GM12872 (cell line): ENCODE results near the gene RYR2.

Experiments
- TF ChIP-seq, protein P1 (sequence below): IDR thresholded peaks from 3 replicates; pipeline ENCODE4 v1.5.1; 2011; ENCODE audit warnings: low read depth, mild to moderate bottlenecking, low read length, moderate library complexity; ENCODE audit not compliant: insufficient read depth

The RYR2 gene

DNA sequence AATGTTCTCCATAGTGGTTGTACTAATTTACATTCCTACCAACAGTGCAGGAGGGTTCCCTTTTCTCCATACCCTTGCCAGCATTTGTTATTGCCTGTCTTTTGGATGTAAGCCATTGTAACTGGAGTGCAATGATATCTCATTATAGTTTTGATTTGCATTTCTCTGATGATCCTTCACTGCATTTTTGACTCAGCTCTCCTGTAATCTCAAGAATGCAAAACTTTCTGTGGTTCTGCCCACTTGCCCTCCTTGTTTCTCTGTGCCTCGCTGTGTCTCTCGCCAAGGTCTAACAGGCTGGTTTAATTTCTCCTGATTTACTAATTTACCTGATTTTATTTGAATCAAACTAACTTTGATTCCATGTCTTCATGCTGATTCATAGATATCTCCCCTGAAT, 440.8 kb downstream of the RYR2 start:
- TF ChIP-seq, protein P1, sequence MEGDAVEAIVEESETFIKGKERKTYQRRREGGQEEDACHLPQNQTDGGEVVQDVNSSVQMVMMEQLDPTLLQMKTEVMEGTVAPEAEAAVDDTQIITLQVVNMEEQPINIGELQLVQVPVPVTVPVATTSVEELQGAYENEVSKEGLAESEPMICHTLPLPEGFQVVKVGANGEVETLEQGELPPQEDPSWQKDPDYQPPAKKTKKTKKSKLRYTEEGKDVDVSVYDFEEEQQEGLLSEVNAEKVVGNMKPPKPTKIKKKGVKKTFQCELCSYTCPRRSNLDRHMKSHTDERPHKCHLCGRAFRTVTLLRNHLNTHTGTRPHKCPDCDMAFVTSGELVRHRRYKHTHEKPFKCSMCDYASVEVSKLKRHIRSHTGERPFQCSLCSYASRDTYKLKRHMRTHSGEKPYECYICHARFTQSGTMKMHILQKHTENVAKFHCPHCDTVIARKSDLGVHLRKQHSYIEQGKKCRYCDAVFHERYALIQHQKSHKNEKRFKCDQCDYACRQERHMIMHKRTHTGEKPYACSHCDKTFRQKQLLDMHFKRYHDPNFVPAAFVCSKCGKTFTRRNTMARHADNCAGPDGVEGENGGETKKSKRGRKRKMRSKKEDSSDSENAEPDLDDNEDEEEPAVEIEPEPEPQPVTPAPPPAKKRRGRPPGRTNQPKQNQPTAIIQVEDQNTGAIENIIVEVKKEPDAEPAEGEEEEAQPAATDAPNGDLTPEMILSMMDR, result no peak

DNA sequence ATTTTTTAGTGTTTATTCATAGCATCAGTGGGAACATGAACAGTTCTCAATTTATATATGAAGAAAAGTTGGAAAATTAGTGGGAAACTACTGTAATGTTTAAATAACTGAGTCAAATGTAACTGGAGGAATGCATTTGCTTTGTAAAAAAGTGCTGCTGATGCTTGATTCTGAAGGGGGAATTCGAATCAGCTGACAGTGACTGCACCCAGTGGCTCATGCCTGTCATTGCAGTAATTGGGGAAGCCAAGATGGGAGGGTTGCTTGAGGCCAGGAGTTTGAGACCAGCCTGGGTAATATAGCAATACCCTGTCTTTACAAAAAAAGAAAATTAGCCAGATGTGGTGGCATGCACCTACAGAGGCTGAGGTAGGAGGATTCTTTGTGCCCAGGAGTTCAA, 450.4 kb downstream of the RYR2 start:
- TF ChIP-seq, protein P1, result peak; percentile 36; the same call in 2 of the 3 replicates

DNA sequence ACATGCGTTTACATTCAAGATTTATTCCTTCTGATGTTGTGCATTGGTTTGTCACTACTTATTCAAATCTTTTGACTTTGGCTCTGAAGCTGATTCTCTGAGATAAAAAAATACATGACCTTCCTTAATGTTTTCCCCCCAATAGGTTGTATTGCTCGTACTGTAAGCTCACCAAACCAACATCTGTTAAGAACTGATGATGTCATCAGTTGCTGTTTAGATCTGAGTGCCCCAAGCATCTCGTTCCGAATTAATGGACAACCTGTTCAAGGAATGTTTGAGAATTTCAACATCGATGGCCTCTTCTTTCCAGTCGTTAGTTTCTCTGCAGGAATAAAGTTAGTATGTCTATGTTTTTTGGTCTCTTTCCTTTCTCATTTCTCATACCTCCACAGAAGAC, 458.6 kb downstream of the RYR2 start:
- TF ChIP-seq, protein P1, result no peak

DNA sequence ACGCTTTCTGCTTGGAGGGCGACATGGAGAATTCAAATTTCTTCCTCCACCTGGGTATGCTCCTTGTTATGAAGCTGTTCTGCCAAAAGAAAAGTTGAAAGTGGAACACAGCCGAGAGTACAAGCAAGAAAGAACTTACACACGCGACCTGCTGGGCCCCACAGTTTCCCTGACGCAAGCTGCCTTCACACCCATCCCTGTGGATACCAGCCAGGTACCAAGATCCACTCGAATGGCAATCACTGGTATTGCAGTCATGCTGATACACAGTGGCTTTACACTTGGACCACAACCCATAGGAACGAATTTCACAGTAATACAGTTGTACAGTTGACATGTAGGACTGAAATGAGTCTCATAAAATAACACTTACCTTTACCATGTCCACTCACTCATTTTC, 461.3 kb downstream of the RYR2 start:
- TF ChIP-seq, protein P1, result no peak

DNA sequence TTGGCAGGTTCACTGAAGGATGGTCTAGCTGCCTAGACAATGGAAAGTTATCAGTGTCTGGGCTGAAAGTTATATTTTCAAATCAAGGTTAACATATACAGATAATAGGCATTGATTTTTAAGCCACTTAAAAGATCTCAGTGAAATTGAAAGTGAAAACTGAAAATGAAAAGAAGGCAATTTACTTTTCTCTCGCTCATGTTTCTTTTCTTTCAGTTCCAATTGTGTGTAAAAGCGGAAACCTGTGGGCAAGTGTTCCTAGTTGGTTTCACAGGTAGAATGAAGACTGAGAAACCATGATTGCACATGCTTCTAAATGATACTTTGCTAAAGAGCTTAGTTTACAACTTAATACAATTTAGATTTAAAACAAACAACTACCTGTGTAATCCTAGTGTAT, 465.0 kb downstream of the RYR2 start:
- TF ChIP-seq, protein P1, result no peak

DNA sequence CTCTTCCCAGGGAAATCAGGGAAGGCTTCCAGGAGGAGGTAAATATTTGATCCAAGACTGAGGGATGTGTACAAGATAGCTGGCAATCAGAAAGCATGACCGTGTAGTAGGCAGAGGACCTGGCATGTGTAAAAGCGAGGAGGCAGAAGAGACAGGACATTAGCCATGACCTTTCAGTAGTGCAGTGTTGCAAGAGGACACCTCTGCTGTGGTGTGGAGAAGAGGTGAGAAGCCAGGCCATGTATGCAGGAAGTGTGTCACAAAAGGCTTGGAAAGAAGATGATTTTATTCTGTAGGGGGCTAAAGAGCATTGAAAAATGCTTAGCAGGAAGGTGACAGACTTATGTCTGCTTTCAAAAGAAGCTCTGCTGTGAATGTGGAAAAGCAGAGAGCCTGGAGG, 467.8 kb downstream of the RYR2 start:
- TF ChIP-seq, protein P1, result no peak

DNA sequence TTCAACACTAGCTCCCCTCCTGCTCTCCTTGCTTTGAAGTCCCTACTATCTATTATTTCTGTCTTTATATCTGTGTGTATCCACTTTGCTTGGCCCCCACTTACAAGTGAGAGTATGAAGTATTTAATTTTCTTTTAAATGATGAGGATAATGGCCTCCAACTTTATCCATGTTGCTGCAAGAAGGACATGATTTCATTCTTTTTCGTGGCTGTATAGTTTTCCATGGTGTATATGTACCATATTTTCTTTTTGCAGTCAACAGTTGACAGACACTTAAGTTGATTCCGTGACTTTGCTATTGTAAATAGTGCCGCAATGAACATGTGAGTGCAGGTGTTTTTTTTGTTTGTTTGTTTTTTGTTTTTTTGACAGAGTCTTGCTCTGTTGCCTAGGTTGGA, 483.1 kb downstream of the RYR2 start:
- TF ChIP-seq, protein P1, result no peak

DNA sequence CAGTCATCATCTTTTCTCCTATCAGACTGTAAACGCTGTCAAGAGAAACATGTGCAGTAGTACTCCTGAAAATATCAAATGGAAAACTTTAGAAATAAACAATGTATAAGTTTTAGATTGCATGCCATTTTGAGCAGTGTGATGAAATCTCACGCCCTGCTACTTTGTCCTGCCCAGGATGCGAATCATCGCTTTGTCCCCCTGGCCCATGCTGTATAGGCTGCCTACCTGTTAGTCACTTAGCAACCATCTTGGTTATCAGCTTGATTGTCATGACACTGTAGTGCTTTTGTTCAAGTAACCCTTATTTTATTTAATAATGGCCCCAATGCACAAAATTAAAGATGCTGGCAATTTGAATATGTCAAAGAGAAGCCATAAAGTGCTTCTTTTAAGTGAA, 485.8 kb downstream of the RYR2 start:
- TF ChIP-seq, protein P1, result no peak
